Measurements from ENCODE around the gene NTN3. TPM values are rescaled to one million over a fixed set of nuclear protein-coding genes. Genes with fewer than 3 reads are reported as not detected.
"Not testable (repeated sequence)": the region's sequence is repeated elsewhere in the genome, so short reads cannot be mapped to it uniquely, and the experiment has no call there.

NTN3 gene
- polyA plus RNA-seq (ENCODE audit: insufficient read length in 3 of 3), result 1 to 10 TPM; 2.4 to 4.3 (median 3.8) TPM
- long read RNA-seq, donor 1, partial matches to known transcripts, result 0 of 1 reads
- long read RNA-seq, donor 1, other reads (novel, unspliced or antisense), result 0 of 1 reads
- long read RNA-seq, donor 2, result 0 reads
- long read RNA-seq, donor 3, partial matches to known transcripts, result 0 of 2 reads
- long read RNA-seq, donor 3, other reads (novel, unspliced or antisense), result 0 of 2 reads
- long read RNA-seq, donor 4, result 0 reads
- long read RNA-seq, donor 5, partial matches to known transcripts, result 0 of 1 reads
- long read RNA-seq, donor 5, other reads (novel, unspliced or antisense), result 0 of 1 reads
- long read RNA-seq, donor 6, partial matches to known transcripts, result 0 of 1 reads
- long read RNA-seq, donor 6, other reads (novel, unspliced or antisense), result 0 of 1 reads
- long read RNA-seq, donor 7, partial matches to known transcripts, result 0 of 2 reads
- long read RNA-seq, donor 7, other reads (novel, unspliced or antisense), result 0 of 2 reads
- long read RNA-seq, donor 8, result 0 reads
- long read RNA-seq, donor 9, result 0 reads
- long read RNA-seq, donor 10, partial matches to known transcripts, result 0 of 1 reads
- long read RNA-seq, donor 10, other reads (novel, unspliced or antisense), result 0 of 1 reads
- long read RNA-seq, donor 11, result 0 reads
- long read RNA-seq, donor 12, transcript NTN3-201 (6 exons, 1,986 nt), result major isoform, 5 of 5 reads
- long read RNA-seq, donor 12, partial matches to known transcripts, result 0 of 5 reads
- long read RNA-seq, donor 12, other reads (novel, unspliced or antisense), result 0 of 5 reads
- long read RNA-seq, donor 13, result 0 reads
- long read RNA-seq, donor 14, result 0 reads
- long read RNA-seq, donor 15, result 0 reads
- long read RNA-seq, donor 16, partial matches to known transcripts, result 0 of 2 reads
- long read RNA-seq, donor 16, other reads (novel, unspliced or antisense), result 0 of 2 reads

- DNase-seq, result peak; percentile 80
These were observed at the start of gene NTN3 for GRCh38 chr16:2471016-2471652. Gene NTN3, plus strand, starts transcription at chr16:2471297. Its CDS starts 405 bp downstream, at chr16:2471702.

DNA sequence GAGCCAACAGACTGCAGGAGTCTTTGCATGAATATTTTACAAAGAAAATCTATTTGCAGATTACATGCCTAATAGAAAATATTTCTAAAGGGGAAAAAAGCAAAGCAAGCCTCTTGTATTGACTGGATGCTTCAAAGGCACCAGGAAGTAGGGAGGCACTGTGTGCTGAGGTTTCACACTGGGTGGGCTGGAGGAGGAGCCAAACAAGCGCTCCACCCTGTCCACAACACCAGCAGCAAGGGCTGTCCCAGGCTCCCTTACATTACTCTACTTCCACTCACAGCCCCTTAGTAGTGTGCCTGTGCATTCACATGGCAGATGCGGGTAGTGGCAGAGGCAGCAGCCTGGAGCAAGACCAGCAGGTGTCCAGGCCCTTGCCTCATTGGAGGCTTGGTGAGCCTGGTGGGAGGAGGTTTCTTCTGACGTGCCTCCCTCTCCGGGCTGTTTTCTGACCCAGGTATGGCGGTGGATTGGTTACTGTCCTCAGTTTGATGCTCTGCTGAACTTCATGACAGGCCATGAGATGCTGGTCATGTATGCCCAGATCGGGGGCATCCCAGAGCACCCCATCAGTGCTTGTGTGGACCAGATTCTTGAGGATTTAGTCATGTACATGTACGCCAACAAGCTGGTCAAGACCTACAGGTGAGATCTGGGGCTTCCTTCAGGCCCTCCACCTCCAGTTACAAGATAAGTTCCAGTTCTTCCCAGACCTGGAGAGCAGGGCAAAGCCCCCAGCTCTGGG is 48.8 kb upstream of the NTN3 start:
- DNase-seq, result no peak

DNA sequence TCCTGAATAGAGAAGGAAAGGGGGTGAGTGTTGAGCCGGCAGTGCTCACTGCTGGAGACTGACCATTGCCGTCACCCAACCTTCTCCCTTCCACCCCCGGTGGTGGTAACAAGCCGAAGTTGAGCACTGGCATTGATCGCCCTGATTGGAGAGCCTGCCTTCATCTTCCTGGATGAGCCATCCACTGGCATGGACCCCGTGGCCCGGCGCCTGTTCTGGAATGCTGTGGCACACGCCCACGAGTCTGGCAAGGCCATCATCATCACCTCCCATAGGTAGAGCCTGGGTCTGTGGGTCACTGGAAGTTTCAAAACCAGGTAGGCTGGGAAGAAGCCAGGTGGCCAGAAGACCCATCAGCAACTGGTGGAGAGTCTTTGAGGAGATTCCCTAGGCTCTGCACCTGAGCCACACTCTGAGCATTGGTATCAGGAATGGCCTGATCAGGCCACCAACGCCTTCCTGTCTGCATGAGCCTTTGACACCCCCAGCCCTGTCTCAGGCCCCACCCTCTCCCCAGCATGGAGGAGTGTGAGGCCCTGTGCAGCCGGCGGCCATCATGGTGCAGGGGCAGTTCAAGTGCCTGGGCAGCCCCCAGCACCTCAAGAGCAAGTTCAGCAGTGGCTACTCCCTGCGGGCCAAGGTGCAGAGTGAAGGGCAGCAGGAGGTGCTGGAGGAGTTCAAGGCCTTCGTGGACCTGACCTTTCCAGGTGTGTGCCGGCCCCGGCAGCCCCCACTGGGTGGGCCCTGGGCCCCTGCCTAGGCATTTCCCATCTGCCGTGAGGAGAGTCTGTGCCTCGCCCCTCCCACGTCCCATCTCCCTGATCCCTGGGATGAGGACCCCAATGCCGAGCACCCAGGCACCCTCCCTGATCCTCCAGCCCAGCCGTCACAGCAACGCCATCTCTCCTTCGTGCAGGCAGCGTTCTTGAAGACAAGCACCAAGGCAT is 46.8 kb upstream of the NTN3 start:
- no peak for DNase-seq

DNA sequence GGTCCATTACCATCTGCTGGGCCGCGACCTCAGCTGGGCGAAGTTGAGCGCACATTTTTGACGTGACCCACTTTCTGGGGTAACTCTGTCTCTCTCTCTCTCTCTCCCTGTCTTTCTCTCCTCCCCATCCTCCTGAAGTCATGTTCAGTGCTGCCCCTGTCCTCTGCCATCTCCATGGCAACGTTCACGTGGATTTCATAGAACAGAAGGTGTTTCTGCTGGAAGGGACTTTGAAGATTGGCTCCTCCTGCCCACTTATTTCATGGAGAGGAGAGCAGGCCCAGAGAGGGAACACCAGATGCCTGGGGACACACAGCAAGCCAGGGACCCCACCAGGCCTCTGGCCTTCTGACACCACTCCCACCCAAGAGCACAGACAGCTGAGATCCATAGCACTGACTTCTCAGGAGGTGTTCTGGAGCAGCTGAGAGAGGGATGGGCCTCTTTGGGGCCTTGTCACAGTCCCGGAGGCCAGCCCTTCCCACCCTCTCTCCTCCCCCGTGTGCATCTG is 46.0 kb upstream of the NTN3 start:
- no peak for DNase-seq

- no peak for DNase-seq
These were observed 45.2 kb upstream of the NTN3 start for GRCh38 chr16:2425825-2426430.

DNA sequence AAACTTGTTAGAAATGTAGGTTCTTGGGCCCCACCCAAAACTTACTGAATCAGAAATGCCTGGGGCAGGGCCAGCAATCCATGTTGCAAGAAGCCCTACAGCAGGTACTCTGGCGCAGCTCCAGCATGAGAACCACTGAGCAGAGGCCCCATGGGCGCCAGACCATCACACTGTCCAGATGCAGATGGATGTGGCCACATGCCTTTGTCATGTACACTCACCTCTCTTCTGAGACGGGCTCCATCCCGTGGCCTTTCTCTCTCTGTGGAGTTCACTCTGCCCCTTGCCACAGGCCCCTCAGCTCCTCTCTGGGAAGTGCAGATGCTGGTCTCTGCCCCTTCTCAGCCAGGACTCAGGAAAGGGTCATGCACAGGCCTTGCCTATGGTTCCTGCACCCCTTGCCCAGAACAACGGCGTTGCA is 44.1 kb upstream of the NTN3 start:
- DNase-seq, result no peak

- no peak for DNase-seq
These were observed 43.6 kb upstream of the NTN3 start for GRCh38 chr16:2427526-2427925.

DNA sequence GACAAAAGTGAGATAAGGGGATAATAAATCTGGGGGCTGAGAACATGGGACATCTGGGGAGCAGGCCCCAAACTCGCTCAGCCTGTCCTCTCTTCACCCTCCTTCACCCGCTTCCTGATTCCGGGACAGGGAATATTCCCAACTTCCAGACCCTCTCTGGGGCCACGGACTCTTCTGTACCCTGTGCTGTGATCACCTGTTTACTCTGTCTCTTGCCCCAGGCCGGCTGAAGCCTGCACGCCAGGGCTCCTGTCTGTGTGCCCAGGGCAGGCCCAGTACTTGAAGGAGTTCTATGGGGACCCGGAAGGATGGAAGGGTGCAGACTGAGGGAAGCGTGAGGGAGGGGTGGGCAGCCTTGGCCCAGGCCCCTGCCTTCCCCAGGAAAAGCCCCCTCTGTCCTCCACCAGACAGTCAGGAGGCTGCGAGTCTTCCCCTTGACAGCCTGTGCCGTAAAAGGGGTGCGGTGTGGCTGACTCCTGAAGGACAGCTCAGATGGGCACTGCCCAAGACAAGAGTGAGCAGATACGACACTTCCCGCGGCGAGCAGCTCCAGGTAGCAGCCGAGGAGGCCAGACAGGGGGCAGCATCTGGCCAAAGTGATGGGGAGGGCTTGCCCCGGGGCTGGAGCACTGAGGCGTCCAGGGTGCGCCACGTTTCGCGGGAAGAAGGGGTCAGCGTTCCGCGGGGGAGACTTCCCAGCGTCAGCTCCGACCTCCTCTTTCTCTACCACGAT is 42.9 kb upstream of the NTN3 start:
- peak; percentile 43 for DNase-seq

DNA sequence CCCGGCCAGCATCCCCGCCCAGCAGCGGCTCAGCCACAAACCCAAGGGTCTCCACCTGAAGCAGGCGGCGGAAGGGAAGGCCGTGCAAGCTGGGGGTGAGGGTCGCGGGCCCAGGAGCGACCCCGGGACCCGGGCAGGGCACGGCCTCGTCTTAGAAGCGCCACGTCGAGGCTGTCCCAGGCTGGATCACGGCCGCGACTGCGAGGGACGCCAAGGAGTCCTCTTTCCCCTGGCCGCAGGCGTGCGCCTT is 42.4 kb upstream of the NTN3 start:
- DNase-seq, result no peak

DNA sequence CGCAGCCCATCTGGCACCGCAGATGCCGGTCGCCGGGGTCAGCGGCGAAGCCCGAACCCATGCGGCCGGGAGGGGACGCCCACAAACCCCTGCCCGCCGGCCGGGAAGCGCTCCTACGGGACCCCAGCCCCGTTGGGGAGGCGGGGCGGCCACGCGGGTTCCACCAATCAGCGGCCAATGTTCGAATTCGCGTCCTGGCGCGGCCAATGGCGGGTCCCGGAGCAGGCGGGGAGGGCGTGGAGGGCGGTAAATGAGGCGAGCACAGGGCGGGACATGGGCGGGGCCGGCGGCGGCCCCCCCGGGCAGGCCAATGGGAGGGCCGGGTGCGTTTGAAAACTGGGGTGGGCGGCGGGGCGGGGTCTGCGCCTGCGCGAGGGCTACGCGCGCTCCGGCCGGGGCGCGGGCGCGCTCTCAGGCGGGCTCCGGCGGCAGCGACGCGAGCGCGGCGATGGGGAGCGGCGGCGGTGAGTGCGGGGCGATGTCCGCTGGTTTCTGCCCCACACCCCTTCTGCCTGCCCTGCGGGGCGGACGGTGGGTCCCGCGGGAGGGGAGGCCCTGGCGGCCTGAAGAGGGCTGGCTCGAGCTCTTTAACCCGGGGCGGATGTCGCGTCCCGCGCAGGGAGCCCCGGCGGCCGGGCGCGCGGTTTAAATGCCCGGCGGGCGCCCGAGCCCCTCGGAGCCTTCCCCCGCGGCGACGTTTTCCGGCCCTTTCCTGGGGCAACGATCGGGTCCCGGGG is 41.9 kb upstream of the NTN3 start, which contains the start of gene CCNF:
Gene CCNF (plus strand): TSS at position 414 of the 737 bp plus-strand sequence. CDS start 35 bp downstream, at position 449.
- DNase-seq, result peak; percentile 96

GRCh38 chr16:2429771-2430663 is 41.1 kb upstream of the NTN3 start:
- DNase-seq, result no peak

GRCh38 chr16:2432286-2432685 is 38.8 kb upstream of the NTN3 start:
- no peak for DNase-seq

DNA sequence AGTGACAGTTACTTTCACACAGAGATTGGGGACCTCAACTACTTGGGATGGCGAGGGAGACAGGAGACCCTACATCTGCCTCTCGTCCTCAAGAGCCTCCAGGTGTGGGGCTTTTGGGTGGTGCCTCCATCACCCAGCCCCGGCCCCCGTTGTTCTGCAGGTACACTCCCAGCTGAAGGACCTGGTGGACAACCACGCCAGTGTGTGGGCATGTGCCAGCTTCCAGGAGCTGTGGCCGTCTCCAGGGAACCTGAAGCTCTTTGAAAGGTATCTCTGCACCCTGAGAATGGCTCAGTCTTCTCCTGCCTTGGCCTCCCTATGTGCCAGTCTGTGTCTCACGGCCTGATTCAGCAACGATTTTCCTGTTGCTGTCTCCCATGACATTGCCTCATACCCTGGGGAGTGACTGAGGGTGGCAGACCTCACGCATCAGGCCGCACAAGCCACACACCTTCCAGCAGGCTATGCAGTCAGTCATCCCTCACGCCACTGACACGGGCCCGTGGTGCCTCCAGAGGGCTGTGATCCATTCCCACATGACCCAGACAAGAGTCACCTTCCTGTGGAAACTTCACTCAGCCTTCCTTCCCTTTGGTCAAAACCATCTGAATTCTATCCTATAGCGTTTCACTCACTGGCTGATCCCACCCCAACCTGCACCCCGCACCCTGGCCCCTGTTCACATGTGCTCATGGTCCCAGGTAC is 38.1 kb upstream of the NTN3 start:
- no peak for DNase-seq

DNA sequence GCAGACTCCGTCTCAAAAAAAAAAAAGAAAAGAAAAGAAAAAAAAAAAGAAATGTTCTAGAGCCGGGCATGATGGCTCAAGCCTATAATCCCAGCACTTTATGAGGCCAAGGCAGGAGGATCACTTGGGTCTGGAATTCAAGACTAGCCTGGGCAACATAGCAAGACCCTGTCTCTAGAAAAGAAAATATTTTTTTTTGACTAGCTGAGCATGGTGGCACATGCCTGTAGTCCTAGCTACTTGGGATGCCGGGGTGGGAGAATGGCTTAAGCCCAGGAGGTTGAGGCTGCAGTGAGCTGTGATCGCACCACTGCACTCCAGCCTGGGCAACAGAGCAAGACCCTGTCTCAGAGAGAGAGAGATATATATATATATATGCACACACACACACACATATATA is 35.9 kb upstream of the NTN3 start:
- DNase-seq, result not testable (repeated sequence)

DNA sequence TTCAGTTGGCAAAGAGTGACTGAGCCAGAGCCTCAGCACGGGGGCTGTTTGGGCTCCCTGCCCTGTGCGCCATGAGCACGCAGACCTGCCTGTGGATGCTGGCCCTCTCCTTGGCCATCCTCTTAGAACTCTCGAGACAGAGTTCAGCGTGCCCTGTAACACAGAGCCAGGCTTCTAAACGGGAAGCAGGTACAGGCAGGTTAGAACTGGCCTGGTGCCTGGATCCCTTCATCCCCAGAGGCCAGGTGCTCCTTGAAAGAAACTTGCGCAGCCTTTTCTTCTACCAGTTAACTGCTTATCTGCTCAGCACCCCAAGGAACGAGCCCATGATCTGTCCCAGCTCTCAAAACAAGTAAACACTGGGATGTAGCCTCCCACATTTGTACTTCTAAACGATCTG is 35.0 kb upstream of the NTN3 start:
- no peak for DNase-seq

GRCh38 chr16:2437032-2437790 is 33.9 kb upstream of the NTN3 start:
- no peak for DNase-seq
